Central memory CD4-positive, alpha-beta T cell (primary cell): ENCODE measurements around the gene OBSCN.

Source experiments
- DNase-seq: peaks from one replicate; pipeline ENCODE4 v3.0.0; 2022

OBSCN gene

GRCh38 chr1:228372183-228373003 is 164.5 kb downstream of the OBSCN start:
- DNase-seq, result no peak

- no peak for DNase-seq
Measured at GRCh38 chr1:228373004-228373680, 165.3 kb downstream of the OBSCN start.

- no peak for DNase-seq
Measured at GRCh38 chr1:228373681-228374571, 166.1 kb downstream of the OBSCN start.

GRCh38 chr1:228374711-228375577 is 167.1 kb downstream of the OBSCN start:
- no peak for DNase-seq

- DNase-seq, result no peak
Measured at GRCh38 chr1:228375578-228376261, 167.9 kb downstream of the OBSCN start.

DNA sequence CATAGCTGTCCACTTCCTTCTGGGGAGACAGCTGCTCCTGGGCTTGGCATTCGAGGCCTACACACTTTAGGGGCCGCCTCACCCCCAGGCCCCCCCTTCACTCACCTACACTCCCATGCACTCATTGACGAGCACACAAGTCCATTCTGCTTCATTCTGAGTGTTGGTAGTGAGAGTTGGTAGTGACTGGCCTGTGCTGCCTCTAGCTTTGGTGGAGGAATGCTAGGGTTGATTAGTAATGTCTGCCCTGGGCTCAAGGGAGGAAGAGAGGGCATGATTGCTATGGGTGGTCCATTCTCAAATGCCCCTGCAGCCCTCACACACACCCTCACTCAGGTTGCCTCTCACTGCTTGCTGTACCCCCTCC is 168.4 kb downstream of the OBSCN start:
- DNase-seq, result no peak

- no peak for DNase-seq
Measured at GRCh38 chr1:228376651-228377631, 169.1 kb downstream of the OBSCN start.

GRCh38 chr1:228377664-228378089 is 169.8 kb downstream of the OBSCN start:
- no peak for DNase-seq

DNA sequence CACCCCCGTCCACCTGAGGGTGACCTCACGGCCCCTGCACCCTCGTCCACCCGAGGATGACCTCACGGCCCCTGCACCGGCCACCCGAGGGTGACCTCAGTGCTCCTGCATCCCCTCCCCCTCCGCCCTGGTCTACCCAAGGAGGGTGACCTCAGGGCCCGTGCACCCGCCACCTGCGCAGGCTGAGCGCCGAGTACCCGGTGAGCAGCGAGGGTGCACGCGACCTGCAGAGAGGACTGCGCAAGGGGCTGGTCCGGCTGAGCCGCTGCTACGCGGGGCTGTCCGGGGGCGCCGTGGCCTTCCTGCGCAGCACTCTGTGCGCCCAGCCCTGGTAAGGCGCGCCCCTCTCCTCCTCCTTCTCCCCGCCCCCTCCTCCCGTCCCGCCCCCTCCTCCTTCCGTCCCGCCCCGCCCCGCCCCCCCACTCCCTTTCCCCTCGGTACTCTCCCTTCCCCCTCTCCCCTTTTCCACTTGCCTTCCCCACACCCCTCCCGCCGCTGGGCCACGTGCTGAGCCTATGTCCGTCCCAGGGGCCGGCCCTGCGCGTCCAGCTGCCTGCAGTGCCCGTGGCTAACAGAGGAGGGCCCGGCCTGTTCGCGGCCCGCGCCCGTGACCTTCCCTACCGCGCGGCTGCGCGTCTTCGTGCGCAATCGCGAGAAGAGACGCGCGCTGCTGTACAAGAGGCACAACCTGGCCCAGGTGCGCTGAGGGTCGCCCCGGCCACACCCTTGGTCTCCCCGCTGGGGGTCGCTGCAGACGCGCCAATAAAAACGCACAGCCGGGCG is 170.4 kb downstream of the OBSCN start:
- peak; percentile 43 for DNase-seq

DNA sequence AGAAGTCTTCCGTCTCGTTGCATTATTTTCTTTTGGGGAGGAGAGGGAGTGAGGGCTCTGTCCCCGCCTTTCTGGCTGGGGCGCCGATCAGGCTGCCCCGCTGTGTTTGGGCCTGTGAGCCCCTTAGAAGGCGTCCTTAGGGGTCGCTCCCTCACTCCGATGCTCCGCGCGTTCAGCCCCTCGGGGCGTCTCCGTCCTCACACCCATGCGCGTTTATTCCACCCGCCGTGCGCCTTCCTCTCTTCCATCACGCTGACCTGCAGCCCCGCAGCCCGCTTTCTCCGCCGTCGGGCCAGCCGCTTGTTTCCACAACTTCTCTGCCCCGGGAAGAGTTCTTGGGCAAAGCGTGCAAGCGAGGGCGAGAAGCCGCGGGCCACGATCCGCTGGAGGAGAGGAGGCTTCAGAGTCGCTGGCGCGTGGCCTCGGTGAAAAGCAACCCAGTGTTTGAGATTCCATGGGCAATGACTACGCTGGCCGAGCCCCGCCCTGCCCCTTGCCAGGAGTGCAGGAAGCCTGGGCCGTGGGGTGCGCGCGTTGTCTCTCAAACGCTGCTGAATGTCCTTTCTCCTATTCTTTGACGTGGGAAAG is 171.1 kb downstream of the OBSCN start:
- no peak for DNase-seq

DNA sequence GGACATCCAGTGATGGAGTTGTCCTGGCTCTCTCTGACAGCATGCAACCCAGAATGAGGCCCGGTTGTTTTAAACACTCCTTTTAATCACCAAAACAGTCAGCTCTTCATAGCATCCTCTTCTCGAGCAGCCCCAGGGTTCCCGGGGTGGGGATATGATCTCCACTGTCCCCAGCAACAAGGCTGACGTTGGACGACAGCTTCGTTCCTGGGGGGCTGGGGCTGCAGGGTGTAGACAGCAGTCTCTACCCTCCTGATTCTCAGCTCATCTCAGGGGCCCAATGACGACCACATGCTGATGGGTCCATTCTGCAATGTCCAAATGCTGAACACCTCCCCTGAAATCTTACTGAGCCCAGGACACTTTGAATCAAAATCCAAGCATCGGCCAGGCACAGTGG is 171.8 kb downstream of the OBSCN start:
- no peak for DNase-seq

DNA sequence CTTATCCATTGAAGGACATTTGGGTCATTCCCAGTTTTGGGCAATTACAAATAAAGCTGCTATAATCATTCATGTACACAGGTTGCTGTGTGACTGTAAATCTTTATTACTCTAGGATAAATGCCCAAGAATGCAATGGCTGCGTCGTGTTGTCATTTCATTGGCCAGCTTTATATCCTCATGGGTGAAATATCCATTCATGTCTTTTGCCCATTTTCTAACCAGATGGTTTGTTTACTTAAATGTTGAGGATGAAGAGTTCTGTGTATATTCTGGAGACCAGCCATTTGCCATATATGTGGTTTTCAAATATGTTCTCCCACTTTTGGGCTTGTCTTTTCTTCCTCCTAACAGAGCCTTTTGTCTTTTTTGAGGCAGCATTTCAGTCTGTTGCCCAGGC is 173.5 kb downstream of the OBSCN start:
- no peak for DNase-seq

GRCh38 chr1:228383773-228384172 is 175.9 kb downstream of the OBSCN start:
- no peak for DNase-seq

DNA sequence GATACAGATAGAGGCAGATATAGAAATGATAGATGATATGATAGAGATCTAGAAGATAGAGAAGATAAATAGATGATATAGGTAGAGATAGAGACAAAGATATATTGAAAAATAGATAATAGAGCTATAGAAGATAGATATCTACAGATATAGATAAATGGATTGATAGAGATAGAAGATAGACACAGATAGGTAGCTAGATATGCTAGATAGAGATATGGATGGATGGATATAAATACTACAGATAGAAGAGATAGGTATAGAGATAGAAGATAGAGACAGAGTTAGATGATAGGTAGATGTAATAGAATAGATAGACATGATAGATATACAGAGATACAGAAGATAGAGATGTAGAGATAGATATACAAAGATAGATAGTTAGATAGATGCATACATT is 177.4 kb downstream of the OBSCN start:
- no peak for DNase-seq

- DNase-seq, result no peak
Measured at GRCh38 chr1:228387321-228387720, 179.5 kb downstream of the OBSCN start.

- no peak for DNase-seq
Measured at GRCh38 chr1:228390649-228391048, 182.8 kb downstream of the OBSCN start.

DNA sequence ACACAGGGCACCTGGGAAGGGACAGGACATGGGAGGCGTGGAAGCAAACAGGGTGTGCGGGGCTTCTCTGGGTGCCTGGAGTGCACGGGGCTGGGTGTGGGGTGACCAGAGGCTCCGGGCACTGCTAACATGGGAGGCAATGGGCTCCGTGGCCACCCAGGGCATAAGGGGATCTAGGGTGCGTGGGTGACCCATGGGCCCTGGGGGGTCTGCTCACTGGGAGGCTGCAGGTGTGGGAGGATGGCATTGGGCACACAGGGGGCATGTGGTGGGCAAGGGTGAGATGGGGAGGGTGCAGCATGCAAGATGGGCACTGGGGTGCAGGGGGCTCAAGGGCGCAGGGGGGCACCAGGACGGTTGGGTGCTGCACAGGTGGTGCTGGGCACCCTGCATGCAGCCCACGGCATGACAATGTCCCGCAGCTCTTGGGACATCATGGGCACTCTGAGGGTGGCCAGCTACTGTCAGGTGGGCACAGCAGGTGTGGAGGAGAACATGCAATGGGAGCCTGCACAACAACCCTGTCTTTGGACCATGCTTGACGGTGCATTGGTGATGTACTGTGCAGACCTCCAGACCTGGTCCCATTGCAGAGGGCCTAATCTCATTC is 183.7 kb downstream of the OBSCN start:
- no peak for DNase-seq

DNA sequence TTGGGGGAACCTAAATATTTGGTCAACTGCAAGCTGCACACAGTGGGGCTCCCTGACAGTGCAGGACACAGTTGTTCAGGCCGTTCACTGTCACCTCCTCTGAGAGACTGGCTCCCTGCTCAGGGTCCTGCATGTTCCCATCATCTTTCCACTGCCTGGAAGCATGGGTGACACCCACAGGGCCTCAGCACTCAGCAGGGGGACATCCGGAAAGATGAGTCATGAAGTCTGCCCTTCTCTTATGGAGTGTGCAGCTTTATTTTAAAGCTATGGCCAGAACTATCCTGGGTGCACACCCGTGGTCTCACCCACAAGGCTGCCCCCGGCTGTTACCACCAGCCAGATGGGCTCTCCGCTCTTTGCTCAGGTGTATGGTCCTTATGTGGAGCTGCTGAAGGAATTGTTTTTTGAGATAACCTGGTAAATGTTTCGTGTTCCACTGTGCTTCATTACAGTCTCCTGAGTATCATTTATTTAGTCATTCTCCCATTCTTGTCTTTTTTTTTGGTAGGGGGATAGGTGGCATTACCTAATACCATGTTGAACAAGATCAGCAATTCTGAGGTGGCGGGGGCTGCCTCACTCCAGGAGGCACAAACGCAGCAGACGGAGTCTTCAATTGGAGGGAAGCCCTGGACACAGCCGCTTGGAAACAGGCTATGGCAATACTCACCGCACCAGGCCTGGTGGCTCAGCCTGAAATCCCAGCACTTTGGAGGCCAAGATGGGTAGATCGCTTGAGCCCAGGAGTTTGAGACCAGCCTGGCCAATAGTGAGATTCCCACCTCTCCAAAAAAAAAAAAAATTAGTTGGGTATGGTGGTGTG is 184.5 kb downstream of the OBSCN start:
- DNase-seq, result no peak
